Fibroblast of villous mesenchyme (primary cell): ENCODE measurements around the gene TUBAL3. TPM values are rescaled to one million over a fixed set of nuclear protein-coding genes. Genes with fewer than 3 reads are reported as not detected.

Experiments used
- DNase-seq: peaks from one replicate; pipeline ENCODE4 v3.0.0-alpha.2; 2010; ENCODE audit warnings: low read depth
- H3K4me3 ChIP-seq: 2 replicates; pipeline ENCODE4 v1.5.1; 2011; ENCODE audit warnings: low read depth, mild to moderate bottlenecking, low read length
- CTCF ChIP-seq: IDR thresholded peaks from 2 replicates; pipeline ENCODE4 v1.5.1; 2012; ENCODE audit warnings: low read depth, mild to moderate bottlenecking, low read length; ENCODE audit not compliant: insufficient read depth
- total RNA-seq: library from RNA; depleted of rRNA; stranded (reverse); fragments of >200 nt; gene quantifications from 2 replicates; pipeline ENCODE4 v1.2.3, GENCODE V29; 2012

Gene TUBAL3
- total RNA-seq, 1 donor = not detected

DNA sequence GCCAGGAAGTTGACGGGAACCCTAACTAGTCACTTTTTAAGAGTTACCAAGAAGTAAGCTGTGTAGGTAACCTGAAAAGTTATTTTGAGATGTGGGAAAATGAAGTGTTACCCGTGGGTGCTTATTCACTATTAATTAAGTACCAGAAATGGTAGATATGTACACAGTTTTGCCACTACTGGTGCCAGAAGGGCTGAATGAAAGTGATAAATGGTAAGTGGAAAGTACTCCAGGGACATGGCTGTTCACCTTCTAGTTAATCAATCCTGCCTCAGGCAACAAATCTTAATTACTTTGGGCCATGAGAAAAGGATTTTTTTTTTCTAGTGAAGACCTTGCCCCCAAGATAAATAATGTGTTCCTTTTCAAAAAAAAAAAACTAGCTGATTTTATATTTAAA is 23.5 kb upstream of the TUBAL3 start:
- no peak for TF ChIP-seq CTCF
- H3K4me3 ChIP-seq = no peak overlapping the region
- no peak for DNase-seq

GRCh38 chr10:5424751-5425150 is 20.1 kb upstream of the TUBAL3 start:
- no peak for TF ChIP-seq CTCF
- DNase-seq = no peak
- H3K4me3 ChIP-seq = no peak overlapping the region

DNA sequence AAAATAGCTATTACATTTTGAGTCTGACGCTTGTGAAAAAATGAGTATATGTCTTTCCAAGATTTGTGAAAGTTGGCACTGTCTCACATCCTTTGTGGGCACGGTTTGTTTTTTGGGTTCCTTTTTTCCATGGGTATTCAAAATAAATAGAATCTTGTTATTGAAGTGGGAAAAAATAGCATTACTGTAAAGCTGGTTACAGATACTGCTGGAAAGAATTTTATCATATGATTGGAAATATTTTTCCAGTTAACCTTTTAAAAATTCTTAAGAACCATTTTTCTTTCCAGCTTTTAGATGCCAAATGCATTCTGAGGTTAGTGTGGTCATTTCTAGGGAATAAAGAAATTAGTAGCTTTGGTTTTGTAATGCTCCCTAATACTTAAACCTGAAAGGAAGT is 19.1 kb upstream of the TUBAL3 start:
- no peak for TF ChIP-seq CTCF
- no peak overlapping the region for H3K4me3 ChIP-seq
- DNase-seq = no peak

- peak; percentile 69 for DNase-seq
- no peak overlapping the region for H3K4me3 ChIP-seq
- no peak for TF ChIP-seq CTCF
These were observed 15.0 kb upstream of the TUBAL3 start for GRCh38 chr10:5419466-5420094.

DNA sequence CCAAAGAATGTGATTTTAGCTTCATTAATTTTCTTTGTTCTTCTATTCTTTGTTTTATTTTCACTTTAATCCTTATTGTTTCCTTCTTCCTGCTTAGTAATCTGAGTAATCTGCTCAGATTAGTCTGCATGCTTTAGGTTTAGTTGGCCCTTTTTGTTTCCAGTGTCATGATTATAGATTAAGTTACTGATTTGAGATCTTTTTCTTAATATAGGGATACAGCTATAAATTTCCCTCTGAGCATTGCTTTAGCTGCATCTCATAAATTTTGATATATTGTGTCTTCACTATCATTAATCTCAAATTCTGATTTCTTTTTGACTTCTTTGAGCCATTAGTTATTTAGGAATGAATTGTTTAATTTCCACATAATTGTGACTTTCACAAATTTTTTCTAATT is 14.0 kb upstream of the TUBAL3 start:
- H3K4me3 ChIP-seq = no peak overlapping the region
- no peak for DNase-seq
- TF ChIP-seq CTCF = no peak

DNA sequence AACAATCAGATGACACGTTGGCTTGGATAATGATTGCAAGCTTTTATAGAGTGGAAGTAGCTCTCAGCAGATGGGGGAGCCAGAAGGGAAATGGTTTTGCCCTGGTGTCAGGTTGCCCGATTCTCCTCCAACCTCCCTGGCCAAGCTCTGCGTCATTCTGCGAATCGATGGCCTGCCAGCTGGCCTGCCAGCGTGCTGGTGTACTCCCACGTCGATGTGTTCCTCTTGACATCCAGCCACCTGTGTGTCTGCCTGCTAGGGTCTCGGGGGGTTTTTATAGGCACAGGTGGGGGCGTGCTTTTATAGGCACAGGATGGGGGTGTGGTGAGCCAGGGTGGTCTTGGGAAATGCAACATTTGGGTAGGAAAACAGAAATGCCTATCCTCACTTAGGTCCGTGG is 12.4 kb upstream of the TUBAL3 start:
- no peak for DNase-seq
- H3K4me3 ChIP-seq = no peak overlapping the region
- TF ChIP-seq CTCF = no peak
